ENCODE data around the gene SLC29A3.

SLC29A3 gene

DNA sequence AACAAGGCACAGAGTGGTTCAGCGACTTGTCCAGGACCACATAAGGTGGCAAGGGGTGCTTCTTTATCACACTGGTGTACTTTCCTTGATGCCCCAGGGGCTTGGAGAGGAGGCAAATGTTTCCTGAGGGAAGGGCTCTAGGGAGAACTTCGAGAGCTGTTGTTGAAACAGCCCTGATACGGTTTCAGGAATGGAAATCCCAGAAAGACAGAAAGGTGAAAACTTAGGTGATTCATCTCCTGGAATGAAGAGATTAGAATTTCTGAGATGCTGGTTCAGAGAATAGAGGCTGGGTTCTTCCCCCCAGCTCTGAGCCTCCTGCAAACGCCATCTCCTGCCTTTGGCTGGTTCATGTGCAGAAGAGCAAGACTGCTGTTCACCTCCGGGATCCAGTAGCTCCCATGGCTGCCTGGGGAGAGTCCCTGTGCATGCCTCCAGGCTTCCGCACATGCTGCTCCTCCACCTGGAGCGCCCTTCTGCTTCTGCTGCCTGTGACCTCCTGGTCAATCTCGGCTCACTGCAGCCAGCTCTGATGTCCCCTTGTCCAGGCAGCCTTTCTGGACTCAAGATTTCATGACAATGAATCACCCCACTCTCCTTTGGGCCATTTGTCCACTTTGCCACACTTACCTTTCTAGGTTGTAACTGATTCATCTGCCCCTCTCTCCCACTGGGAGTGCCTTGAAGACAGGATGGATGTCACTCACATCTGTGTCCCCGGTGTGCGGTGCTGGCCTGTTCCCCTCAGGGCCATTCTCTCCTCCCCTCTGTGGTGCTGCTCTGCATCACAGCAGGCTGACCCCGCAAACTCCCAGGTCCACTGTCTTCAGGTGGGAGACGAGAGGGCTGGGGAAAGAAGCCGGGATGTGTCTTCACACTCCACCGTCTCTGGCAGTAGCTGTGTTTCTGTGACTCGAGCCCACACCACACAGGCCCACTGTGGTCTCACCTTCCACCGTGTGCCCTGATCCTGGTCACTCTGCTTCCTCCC, 74.0 kb downstream of the SLC29A3 start:
- peak; percentile 43 for DNase-seq (ENCODE audit: low spot score)

- no peak for DNase-seq (ENCODE audit: low spot score)
Observed at GRCh38 chr10:71393841-71394475, 74.9 kb downstream of the SLC29A3 start.

DNA sequence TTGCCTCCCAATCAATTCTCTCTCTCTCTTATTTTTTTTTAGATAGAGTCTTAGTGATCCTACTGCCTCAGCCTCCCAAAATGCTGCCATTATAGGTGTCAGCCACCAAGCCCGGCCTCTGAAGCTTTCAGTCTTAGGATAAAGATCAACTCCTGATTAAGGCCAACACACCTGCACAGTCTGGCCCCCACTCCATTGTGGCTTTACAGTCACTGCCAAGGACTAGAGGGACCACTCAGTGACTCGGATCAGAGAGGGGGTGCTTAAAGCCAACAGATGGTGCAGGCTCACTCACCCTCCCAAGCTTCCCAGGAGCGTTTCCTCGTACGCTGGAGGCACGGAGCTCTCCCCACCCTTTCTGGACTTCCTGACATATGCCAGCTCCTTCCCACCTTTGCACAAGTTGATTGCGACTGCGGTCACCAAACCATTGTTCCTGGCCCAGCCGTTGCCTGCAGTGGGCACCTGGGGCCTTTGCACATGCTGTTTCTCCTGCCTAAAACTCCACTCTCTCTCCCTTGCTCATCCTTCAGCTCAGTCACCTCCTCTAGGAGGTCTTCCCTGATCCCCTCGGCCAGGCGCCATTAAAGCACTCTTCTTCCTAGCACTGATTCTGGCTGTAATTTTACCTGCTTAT, 76.0 kb downstream of the SLC29A3 start:
- DNase-seq (ENCODE audit: low spot score): peak; percentile 39

GRCh38 chr10:71395621-71396020, 76.6 kb downstream of the SLC29A3 start:
- peak; percentile 43 for DNase-seq (ENCODE audit: low spot score)

DNA sequence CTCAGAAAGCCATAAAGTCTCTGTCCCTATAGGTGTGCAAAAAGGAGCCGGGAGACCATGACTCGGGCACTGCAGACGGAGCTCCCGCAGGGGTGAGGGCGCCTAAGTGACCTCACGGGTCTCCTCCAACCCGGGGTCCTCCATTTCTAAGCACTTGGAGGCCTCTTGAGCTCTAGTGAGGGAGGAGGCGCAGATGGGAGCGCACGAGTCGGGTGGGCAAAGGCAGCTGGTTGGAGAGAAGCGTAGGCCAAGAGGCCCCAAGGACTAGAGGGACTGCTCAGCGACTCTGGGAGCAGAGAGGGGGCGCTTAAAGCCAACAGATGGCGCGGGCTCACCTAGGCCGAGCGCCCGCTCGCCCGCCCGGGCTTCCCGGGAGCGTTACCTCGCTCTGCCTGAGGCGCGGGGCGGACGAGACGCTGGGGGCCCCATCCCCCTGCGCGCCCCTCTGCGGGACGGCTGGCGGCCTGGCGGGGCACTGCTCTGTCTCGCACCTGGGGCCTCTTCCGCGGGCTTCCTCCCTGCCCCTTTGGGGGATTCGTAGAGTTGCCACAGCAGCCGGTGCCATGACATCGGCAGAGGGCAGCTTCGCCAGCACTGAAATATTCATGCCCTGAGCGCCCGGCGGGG, 77.1 kb downstream of the SLC29A3 start:
- DNase-seq (ENCODE audit: low spot score): peak; percentile 83

GRCh38 chr10:71396711-71397295, 77.7 kb downstream of the SLC29A3 start, which contains the start of gene CDH23:
Gene CDH23 (plus strand): TSS chr10:71396920. CDS start chr10:71439832, 42,912 bp downstream.
- peak; percentile 81 for DNase-seq (ENCODE audit: low spot score)

- DNase-seq (ENCODE audit: low spot score): peak; percentile 62
Observed at GRCh38 chr10:71397296-71398212, 78.5 kb downstream of the SLC29A3 start.

DNA sequence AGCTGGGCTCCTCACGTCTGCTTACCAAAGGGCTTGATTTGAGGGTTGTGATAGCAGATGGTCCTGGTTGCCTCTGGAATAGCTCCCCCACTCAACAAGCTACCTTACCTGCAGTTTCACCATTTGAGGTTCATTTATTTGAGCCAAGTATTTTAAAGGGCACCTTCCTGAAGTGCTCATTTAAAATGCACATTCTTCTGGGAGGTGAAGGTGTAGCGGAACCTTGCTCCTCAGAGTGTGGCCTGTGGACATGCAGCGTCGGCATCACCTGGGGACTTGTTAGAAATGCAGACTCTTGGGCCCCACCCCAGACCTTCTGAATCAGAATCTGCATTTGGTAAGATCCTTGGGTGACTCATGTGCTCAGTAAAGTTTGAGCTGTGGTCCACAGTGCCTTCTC, 79.9 kb downstream of the SLC29A3 start:
- no peak for DNase-seq (ENCODE audit: low spot score)

GRCh38 chr10:71399946-71400345, 80.9 kb downstream of the SLC29A3 start:
- DNase-seq (ENCODE audit: low spot score): peak; percentile 32

DNA sequence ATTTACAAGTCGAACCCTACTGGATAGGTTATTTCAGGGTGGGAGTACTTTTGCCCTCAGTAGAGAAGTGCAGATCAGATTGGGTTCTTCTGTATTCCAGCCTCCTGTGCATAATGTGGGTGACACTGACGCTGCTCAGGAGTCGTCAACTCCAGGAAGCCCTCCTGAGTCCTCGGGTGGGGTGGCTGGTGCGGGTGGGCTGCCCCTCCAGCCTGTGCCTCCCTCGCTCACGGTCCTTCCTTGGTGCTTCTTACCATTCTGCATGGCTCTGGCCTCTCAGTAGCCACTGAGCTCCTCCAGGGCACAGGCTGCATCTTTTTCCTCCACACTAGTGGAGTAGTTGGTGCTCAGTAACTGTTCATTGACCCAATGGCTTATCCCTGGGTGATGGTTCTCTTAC, 82.0 kb downstream of the SLC29A3 start:
- DNase-seq (ENCODE audit: low spot score): no peak

DNA sequence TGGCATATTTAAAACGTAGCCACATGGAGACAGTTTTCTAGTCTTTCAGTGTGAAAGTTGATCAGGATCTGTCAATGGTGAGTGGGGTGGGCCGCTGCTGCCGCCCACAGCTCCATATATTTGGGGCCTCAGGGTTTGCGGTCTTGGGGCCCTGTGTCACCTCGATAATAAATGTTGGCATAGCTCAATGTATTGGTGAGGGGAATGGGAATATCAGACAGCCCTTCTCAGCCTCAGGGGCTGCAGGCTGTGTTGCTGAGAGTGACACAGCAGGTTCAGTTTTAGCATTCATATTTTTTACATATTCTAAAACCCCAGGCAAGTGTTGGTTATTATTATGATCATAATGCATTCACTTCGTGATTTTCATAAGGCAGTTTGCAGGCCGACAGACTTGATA, 82.9 kb downstream of the SLC29A3 start:
- no peak for DNase-seq (ENCODE audit: low spot score)

- DNase-seq (ENCODE audit: low spot score): no peak
Observed at GRCh38 chr10:71404503-71405295, 85.6 kb downstream of the SLC29A3 start.

DNA sequence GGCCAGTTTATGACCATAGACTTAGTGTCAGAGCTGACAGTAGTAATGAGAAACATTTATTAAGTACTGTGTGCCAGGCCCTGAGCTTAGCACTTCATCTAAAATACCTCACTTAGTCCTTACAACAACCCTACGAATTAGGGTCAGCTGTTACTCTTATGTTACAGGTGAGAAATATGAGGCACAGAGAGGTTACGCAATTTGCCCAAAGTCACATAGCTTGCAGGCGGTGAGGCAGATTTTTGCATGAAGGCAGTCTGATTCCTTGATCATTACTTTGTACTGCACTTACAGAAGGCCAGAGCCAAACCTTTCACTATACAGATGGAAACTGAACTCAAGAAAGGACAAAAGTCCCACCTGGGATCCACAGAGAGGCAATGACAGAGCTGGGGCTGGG, 87.8 kb downstream of the SLC29A3 start:
- DNase-seq (ENCODE audit: low spot score): no peak

- peak; percentile 40 for DNase-seq (ENCODE audit: low spot score)
Observed at GRCh38 chr10:71408436-71409225, 89.6 kb downstream of the SLC29A3 start.

GRCh38 chr10:71409516-71410104, 90.6 kb downstream of the SLC29A3 start:
- peak; percentile 41 for DNase-seq (ENCODE audit: low spot score)

Measured in ecto neural progenitor cell (in vitro differentiated cells).